OCI-LY1 (cell line): Measurements from ENCODE around the gene FANCC.

ENCODE experiments used
- CTCF ChIP-seq: fragments of 200-600 bp; sonication (generic), shearing (Covaris generic); IDR thresholded peaks from 2 replicates; pipeline ENCODE4 v1.5.1; 2017; ENCODE audit warnings: mild to moderate bottlenecking, antibody characterized with exemption, low read length, moderate library complexity, mixed read lengths
- EZH2 ChIP-seq: fragments of 200-600 bp; sonication (generic), shearing (Covaris generic); IDR thresholded peaks from 2 replicates; pipeline ENCODE4 v1.8.0; 2017; ENCODE audit warnings: borderline replicate concordance, mixed run types, mild to moderate bottlenecking, antibody characterized with exemption, low read length, moderate library complexity, mixed read lengths

- TF ChIP-seq EZH2 (no peak), CTCF (peak; percentile 41)
These were observed 52.4 kb downstream of the FANCC start for GRCh38 chr9:95264954-95265615.
